ENCODE data around the gene ITPKA. TPM values are rescaled to one million over a fixed set of nuclear protein-coding genes. Genes with fewer than 3 reads are reported as not detected.

Gene ITPKA
- total and polyA plus RNA-seq, 2 of the 13 experiments (the other 11 are each of a cell fraction or from before 2014, with no cell fraction given): 13.2 to 41.3 TPM

- ATAC-seq (no peak), DNase-seq (ENCODE audit: low spot score) (no peak), FAIRE-seq (no peak)
- Histone ChIP-seq H3K27ac (ENCODE audit: extremely low read length, insufficient read depth, low read length) (peak overlapping the region; percentile 97), H2AFZ (ENCODE audit: low read length) (peak overlapping the region; percentile 8), H3K9me3 (ENCODE audit: low read length) (no peaks in the 10 kb centered on the region), H3K36me3 (replicated peaks in 1 of 2; ENCODE audit: control insufficient read depth in 1 of 2, insufficient read depth in 2 of 2, low read length in 2 of 2) (no peaks in the 10 kb centered on the region; a peak in 1 of 5 replicates), H4K20me1 (ENCODE audit: insufficient read depth, low read length) (no peaks in the 10 kb centered on the region), H3K4me3 (replicated peaks in 1 of 3; ENCODE audit: insufficient read depth in 1 of 3, low read depth in 2 of 3, low read length in 3 of 3) (peak overlapping the region; percentile 58 to 85 (median 78); a peak in 5 of 6 replicates), H3K79me2 (ENCODE audit: insufficient read depth, low read length) (peaks cover 32% of the 10 kb centered on the region), H3K4me1 (ENCODE audit: insufficient read depth, low read length) (peaks cover 29% of the 10 kb centered on the region), H3K9ac (ENCODE audit: insufficient read depth, low read depth, low read length) (peak overlapping the region; percentile 86), H3K27me3 (ENCODE audit: control insufficient read depth in 1 of 2, insufficient read depth in 2 of 2, low read length in 2 of 2) (no peaks in the 10 kb centered on the region), H3K4me2 (ENCODE audit: low read depth, low read length) (peak overlapping the region; percentile 94)
- in situ Hi-C loops (cut with HindIII; ENCODE audit: extremely low pct_ligation_motif_present, low pct_unique_long_range_greater_than_20kb): no loop called here
- 18% methylated on average over 8 of the region's 15 CpGs for WGBS (ENCODE audit: low lambda C conversion rate)
- BruUV-seq (replicated peaks): TSS peak; percentile 54
- intact Hi-C loops (cut with micrococcal nuclease; ENCODE audit: unreplicated experiment): loop anchor here (2.0 to 5.0 kb wide), 2 partner anchors 130 to 210 kb away; no protein-coding TSS in a partner anchor
- ChIA-PET CTCF (ENCODE audit: low intra/inter-chr PET ratio, low total read pairs) (no interaction called here), POLR2A (interaction anchor here (0.6 to 1.9 kb wide), 15 partner anchors 9 to 128 kb away, joined by 3 to 15 read pairs (median 5); partner anchors contain the start of gene RPAP1)
- TF ChIP-seq TRAFD1 (CRISPR knock-in tag; IDR thresholded peaks at IDR 0.05; ENCODE audit: borderline replicate concordance): peak; percentile 12; the same call in 1 of the 2 replicates
- no peak for TF ChIP-seq TFDP1 (CRISPR knock-in tag; IDR thresholded peaks at IDR 0.05; ENCODE audit: borderline replicate concordance)
- TF ChIP-seq ZSCAN20 (CRISPR knock-in tag; IDR thresholded peaks at IDR 0.05; ENCODE audit: borderline replicate concordance): no peak
- TF ChIP-seq, protein P1, sequence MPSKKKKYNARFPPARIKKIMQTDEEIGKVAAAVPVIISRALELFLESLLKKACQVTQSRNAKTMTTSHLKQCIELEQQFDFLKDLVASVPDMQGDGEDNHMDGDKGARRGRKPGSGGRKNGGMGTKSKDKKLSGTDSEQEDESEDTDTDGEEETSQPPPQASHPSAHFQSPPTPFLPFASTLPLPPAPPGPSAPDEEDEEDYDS (CRISPR knock-in tag; IDR thresholded peaks at IDR 0.05): peak; percentile 76; the same call in 1 of the 2 replicates
- peak; percentile 18; the same call in 1 of the 2 replicates for TF ChIP-seq FOXA3 (CRISPR knock-in tag; IDR thresholded peaks at IDR 0.05)
- 0 out of 2 replicates have a peak, but pooled peaks have one; percentile 5 for TF ChIP-seq ETV5 (CRISPR knock-in tag; IDR thresholded peaks at IDR 0.05; ENCODE audit: borderline replicate concordance)
- 0 out of 2 replicates have a peak, but pooled peaks have one; percentile 14 for TF ChIP-seq ZFP82 (CRISPR knock-in tag; IDR thresholded peaks at IDR 0.05; ENCODE audit: borderline replicate concordance)
- TF ChIP-seq HNRNPH1 (optimal IDR thresholded peaks at IDR 0.05; ENCODE audit: low read depth, low read length): no peak
- TF ChIP-seq NFIC (IDR thresholded peaks at IDR 0.05; ENCODE audit: low read length): no peak
- TF ChIP-seq, protein P2, sequence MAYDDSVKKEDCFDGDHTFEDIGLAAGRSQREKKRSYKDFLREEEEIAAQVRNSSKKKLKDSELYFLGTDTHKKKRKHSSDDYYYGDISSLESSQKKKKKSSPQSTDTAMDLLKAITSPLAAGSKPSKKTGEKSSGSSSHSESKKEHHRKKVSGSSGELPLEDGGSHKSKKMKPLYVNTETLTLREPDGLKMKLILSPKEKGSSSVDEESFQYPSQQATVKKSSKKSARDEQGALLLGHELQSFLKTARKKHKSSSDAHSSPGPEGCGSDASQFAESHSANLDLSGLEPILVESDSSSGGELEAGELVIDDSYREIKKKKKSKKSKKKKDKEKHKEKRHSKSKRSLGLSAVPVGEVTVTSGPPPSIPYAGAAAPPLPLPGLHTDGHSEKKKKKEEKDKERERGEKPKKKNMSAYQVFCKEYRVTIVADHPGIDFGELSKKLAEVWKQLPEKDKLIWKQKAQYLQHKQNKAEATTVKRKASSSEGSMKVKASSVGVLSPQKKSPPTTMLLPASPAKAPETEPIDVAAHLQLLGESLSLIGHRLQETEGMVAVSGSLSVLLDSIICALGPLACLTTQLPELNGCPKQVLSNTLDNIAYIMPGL (CRISPR knock-in tag; IDR thresholded peaks at IDR 0.05; ENCODE audit: borderline replicate concordance in 1 of 2, low read depth in 1 of 2): no peak
- 0 out of 2 replicates have a peak, but pooled peaks have one; percentile 11 for TF ChIP-seq CTCF (CRISPR knock-in tag; IDR thresholded peaks at IDR 0.05)
- TF ChIP-seq NFYC (CRISPR knock-in tag; IDR thresholded peaks at IDR 0.05): 0 out of 2 replicates have a peak, but pooled peaks have one; percentile 9
- TF ChIP-seq CBX5 (CRISPR knock-in tag; IDR thresholded peaks at IDR 0.05; ENCODE audit: borderline replicate concordance): 0 out of 2 replicates have a peak, but pooled peaks have one; percentile 38
- peak; percentile 7; the same call in 1 of the 2 replicates for TF ChIP-seq KDM5B (CRISPR knock-in tag; IDR thresholded peaks at IDR 0.05; ENCODE audit: borderline replicate concordance)
- TF ChIP-seq ZNF580 (CRISPR knock-in tag; IDR thresholded peaks at IDR 0.05; ENCODE audit: borderline replicate concordance, low read depth): no peak
These were observed 973 bp upstream of the ITPKA start for GRCh38 chr15:41492597-41493204.
